NB4 (cell line): Measurements from ENCODE around the gene ZKSCAN5.

Experiments
- POLR2A ChIP-seq: IDR thresholded peaks from 2 replicates; pipeline ENCODE4 v1.6.1; 2011; ENCODE audit warnings: mild to moderate bottlenecking; ENCODE audit not compliant: insufficient read length; ENCODE audit errors: extremely low read depth
- TF ChIP-seq, protein P1 (sequence below): IDR thresholded peaks from one replicate; pipeline ENCODE4 v1.5.1; 2012; ENCODE audit warnings: low read depth, low read length

DNA sequence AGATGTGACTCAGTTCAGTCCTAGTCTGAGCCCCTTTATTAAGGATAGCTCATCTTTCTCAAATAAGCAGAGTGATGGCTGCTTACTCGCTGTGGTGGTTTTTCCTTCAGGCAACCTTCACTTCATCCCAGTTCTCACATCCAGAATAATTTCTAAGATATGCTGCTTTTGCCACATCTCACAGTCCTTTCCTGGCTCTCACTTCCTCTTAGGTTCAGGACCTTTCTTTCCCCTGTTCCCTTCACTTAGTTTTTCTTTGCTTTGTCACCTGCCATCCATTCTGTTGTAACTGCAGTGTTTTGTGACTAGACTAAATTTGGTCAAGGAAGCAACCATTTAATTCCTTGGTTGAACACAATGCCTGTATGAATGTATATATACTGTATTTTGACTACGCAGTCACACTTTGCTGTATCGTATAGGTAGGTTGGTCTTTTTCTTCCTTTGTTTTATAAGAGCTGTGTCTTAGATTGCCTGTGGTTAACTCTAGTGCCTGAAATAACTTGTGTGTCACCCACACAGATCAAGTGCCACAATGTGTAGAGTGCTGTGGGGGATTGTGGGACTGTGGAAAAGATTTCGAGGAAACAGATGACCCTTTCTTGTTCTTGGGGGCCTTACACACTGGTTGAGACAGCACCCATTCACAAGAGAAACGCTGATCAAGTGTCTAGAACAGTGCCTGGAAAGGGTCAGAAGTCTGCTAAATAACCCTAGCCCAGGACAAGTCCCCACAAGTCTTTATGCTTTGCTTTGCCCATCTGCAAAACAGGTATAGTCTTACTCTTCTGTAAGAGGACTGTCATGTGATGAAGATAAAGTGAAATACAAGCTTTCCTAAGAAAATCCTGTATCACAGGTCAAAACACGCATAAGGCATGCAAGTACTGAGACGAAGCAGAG is 56.6 kb downstream of the ZKSCAN5 start:
- TF ChIP-seq, protein P1, sequence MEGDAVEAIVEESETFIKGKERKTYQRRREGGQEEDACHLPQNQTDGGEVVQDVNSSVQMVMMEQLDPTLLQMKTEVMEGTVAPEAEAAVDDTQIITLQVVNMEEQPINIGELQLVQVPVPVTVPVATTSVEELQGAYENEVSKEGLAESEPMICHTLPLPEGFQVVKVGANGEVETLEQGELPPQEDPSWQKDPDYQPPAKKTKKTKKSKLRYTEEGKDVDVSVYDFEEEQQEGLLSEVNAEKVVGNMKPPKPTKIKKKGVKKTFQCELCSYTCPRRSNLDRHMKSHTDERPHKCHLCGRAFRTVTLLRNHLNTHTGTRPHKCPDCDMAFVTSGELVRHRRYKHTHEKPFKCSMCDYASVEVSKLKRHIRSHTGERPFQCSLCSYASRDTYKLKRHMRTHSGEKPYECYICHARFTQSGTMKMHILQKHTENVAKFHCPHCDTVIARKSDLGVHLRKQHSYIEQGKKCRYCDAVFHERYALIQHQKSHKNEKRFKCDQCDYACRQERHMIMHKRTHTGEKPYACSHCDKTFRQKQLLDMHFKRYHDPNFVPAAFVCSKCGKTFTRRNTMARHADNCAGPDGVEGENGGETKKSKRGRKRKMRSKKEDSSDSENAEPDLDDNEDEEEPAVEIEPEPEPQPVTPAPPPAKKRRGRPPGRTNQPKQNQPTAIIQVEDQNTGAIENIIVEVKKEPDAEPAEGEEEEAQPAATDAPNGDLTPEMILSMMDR = no peak
- no peak for TF ChIP-seq POLR2A
